ENCODE results near the gene HSPA1B.
A peak's percentile ranks its signal among the peaks of the same experiment; 100 is the strongest.
"Not testable (repeated sequence)": the region's sequence is repeated elsewhere in the genome, so short reads cannot be mapped to it uniquely, and the experiment has no call there.

Gene HSPA1B

DNA sequence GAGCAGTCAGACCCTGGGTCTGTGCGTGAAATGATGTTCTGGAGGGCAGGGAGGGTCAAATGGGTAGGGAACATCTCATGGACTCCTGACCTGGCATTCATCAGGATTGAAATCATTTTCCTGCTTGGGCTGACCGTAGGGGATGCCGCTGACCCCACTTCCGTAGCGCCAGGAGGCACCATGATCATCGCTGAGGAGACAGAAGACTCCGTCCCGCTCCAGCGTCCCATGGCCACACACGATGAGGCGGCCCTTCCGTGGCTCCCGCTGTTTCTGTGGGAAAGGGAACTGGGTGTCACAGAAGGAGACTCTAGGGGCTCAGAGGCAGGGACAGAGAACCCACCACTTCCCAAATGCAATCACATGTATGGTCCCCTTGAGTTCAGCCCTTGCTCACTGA is 32.8 kb downstream of the HSPA1B start:
- no peak for DNase-seq

DNA sequence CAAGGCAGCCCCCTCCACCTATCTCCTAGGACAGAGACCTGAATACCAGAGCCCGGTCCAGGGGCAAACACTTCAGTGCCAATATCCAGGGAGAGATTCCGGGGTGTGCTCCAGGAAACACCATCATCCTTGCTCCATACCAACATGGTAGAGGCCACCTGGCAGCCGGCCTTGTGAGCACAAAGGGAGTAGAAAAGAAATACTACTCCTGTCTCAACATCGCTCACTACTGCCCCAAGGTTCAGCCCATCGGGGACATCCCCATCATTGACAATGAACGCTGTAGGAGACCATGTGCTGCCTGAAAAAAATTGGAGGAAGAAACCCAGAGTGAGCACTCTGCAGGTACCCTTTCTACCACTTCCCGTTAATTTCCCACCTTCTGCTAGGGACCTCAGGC is 33.6 kb downstream of the HSPA1B start:
- no peak for DNase-seq

DNA sequence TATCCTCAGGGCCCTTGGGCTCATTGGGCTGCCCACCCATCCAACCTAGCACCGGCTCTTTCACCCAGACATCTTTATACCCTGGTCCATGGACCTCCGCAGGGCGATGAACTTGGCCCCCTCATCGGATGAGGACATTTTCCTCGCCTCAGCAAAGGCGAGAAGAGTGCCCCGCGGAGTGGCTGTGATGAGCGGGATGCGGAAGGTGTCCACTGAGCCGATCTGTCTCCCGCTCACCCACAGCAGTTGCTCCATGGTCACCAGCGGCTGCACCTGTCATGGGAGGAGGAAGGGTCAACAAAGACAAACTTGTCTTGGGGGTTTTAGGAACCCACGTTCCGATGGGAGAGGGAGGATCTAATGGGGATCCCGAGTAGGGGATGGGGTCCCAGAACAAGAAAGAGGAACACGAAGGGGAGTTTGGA is 34.4 kb downstream of the HSPA1B start:
- DNase-seq = no peak

DNA sequence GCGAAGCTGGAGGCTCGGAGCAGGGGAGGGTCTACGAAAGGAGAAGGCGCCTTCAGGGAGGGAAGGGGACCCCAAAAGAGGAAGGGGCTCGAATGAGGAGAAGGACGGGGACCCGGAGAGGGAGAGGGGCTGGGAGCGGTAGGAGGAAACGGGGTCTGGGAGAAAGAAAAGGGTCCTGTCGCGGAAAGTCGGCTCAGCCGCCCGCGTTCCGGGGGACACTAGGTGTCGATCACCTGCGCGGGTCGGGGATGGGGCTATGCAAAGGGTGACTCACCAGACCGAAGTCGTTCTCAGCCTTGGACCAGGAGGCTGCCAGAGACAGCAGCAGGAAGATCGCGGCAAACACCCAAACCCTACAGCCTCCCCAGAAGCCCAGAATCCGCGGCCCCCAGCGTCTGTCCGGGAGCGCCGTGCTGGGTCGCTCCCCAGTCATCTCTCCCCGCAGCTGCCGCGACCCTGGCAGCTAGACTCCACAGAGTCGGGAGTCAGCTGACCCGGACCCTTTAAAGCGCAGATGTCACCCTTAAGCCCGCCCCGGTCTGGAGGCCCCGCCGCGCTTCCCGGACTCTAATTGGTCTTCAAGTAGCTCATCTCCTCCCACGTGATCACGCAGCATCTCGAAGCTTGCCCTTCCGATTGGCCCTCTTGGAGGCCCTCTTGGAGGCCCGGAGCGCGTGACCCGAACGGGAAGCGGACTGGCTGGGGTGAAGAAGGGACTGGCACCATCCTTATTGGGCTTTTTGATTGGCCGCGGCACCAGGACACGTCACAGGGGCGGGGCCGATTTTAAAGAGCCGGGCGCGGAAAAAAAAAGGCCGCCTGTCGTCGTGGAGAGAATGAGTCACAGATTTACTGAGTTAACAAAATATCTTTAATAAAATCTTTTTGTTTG is 35.1 kb downstream of the HSPA1B start, which contains the start of gene NEU1:
Gene NEU1, minus strand, starts transcription at position 478 of the 892 bp plus-strand sequence. Its CDS starts 45 bp downstream, at position 433.
- DNase-seq = peak; percentile 99 to 100 (median 100)

DNA sequence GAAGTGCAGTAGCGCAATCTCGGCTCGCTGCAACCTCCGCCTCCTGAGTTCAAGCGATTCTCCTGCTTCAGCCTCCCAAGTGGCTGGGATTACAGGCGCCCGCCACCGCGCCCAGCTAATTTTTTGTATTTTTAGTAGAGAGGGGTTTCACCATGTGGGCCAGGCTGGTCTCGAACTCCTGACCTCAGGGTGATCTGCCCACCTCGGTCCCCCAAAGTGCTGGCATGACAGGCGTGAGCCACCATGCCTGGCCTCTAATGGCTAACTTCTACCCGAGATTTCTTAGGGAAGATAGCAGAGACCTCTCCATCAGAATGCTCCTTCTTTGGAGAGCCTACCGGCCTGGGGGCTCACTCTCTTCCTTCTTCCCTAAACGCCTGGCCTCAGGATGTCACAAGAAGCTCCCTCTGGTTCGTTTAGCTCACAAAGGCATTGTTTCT is 36.6 kb downstream of the HSPA1B start:
- not testable (repeated sequence) for DNase-seq

DNA sequence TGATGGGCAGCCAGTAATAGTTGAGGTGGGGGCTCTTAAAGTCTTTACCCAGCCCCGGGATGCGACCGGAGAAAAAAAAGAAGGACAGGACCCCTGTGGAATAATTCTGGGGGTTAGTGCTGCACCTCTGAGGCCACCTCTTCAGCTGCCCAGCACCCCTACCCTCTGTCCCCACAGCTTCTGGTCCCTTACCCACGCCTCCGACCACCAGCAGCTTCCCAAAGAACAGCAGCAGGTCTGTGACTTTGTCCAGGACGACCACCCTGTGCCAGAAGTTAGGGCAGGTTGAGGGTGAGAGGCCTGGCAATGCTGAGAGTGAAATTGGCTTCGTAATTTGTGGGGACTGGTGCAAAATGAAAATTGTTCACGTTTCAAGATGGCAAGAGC is 37.3 kb downstream of the HSPA1B start:
- no peak for DNase-seq

DNA sequence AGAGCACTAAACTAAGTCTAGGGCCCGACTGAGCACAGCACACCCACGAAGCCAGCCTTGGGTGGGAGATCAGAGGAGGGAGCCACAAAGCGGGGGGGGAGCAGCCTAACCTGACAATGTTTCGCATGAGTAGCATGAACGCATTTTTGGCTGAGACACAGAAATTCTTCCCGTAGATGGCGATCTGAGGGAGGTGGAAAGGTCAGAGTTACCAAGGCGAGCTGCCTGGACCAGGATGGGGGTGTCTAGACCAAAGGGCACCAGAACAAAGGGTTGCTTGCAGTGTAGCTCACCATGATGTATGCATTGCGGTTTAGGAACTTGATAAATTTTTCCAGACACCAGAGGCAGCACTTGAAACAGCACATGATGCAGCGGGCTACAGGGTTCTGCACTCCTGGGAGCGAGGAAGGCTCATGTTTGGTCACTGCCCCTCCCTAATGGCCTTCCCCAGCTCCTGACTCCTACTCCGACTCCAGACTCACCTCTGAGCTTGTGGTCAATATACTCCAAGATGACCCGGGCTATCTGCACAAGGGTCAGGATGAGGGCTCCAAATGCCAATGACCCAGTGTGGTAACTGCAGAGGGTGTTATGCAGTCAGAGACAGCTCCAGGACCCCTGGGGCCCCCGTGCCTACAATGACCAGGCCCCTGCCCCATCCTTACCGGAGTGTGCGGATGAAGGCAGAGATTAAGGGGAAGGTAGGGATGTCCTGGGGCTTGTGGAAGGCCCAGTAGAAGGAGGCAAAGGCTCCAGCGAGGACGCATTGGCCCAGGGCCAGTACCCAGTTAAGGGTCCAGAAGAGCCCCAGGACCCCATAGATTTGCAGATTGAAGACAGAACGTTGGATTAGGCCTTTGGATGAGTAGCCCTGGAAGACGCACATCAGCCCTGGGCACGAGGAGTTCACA is 37.9 kb downstream of the HSPA1B start:
- no peak for DNase-seq

DNA sequence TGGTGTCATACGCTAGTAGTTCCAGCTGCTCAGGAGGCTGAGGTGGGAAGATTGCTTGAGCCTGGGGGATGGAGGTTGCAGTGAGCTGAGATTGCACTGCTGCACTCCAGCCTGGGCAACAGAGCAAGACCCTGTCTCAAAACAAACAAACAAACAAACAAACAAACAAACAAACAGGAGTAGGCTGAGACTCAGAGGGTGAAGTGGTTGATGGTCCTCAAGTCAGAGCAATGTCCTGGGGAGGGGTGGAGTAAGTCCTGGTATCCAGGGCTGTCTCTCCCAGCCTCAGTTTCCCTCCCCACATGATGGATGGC is 41.1 kb downstream of the HSPA1B start:
- DNase-seq = not testable (repeated sequence)

DNA sequence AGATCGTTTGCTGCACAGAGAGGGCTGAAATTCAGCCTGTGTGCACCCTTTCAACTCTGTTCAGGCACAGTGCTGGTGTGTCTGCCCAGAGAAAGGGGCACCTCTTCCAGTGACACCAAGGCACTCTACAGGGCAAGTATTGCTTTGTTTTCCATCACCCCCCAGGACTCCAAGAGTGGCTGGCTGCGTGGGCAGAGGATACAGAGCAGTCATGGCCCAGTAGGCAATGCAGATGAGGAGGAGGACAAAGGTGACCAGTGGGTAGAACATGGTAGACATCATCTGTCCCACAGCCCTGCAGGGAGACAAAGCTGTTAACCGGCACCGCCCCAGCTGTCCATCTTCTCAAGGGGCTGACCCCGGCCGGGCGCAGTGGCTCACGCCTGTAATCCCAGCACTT is 41.8 kb downstream of the HSPA1B start:
- no peak for DNase-seq

DNA sequence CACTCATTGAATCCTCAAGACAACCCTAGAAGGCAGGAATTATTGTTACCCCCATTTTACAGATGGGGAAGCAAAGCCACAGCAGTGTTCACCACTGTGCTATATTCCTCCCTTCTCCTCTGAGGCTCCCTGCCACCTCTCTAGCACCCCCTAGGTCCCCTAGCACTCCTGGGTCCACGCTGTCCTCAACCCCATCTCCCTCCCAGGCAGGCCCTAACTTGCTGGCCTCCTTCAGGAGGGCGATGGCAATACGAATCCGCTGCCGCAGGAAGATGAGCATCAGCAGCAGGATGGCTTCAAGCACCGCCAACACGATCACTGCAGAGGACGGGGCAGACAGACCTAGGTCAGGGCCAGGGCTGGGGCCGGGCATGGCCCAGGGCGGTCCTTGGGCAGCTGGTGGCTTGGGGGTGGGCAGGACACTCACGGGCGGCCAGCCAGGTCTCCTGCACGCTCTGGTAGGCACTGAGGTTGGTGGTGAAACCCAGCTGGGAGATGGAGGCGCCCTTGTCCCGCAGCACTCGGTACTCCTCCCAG is 42.9 kb downstream of the HSPA1B start:
- no peak for DNase-seq

DNA sequence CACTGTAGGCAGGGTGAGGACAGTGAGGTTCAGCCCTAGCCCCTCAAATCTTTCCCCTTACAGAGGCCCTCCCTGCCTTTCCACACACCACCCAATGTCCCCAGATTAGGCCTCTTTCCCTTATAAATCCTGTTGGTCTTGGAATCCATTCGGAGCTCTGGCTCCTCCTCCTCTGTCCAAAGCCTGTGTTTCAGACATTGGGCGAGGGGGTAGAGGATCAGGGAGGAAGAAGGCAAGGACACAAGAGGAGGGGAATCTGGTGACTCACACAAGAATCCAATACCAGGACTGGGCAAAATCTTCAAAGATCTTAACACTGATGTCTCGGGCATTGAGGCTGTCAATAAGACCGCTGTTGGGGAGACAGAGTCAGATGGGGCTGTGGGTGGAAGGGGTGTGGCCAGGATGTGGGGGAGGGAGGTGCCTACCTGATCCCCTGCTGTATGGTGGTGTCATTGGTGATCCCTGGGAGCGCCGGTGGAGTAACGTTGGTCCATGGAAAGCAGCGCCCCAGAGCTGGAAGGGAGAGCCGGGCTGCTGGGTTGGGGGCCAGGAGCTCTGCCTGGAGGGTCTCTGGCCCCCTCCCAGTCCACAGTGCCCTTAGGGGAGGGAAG is 43.6 kb downstream of the HSPA1B start:
- DNase-seq = no peak

DNA sequence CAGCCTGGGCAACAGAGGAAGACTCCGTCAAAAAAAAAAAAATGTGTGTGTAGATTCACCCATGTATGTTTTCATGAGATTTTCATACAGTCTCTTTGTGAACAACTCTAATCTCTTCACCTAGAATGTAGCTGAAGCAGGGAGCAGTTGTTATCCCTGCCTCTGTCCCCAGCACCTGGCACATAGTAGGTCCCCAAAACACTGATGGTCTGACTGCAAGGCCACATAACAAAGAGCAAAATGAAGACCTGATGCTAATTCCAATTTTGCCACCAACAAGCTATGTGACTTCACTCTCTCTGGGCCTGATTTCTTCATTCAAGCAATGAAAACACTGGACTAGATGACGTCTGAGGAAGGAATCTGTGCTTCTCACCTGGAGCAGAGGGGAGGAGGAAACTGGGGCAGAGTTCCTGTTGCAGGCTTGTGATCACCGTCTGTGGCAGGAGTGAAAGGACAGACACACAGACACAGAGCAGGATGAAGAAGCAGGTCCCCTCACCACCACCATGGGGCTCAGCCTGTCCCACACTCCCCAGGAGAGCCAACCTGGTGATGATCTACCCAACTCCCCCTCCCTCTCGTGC is 46.6 kb downstream of the HSPA1B start:
- no peak for DNase-seq

DNA sequence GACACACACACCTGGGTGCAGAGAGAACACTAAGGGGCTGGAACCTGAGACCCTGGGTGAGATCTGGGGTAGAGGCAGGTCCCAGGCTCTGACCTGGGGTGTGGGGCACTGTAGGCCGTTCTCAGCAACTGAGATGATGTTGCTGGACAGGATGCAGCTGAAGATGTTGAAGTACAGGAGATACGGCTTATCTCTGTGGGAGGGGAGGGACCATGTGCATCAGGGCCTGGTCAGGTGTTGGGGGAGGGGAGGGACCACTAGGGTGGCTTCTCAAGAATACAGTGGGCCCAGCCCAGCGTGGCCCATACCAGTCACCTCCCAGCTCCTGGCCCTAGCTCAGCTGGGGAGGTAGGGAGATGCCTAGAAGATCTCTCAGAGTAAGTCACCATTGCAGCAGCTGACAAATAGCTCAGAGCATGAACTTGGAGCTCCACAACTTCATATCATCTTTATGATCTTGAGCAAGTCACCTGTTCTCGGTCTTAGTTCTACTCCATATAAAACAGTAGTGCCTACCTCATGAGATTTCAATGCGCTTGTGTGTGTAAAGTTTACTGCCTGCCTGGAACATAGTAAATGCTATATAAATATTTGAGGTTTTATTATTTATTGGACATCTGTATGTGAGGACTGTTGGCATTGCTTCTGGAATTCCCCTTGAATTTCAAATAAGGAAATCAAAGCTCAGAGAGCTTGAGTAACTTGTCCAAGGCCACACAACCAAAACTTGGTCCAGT is 47.5 kb downstream of the HSPA1B start:
- DNase-seq = no peak

DNA sequence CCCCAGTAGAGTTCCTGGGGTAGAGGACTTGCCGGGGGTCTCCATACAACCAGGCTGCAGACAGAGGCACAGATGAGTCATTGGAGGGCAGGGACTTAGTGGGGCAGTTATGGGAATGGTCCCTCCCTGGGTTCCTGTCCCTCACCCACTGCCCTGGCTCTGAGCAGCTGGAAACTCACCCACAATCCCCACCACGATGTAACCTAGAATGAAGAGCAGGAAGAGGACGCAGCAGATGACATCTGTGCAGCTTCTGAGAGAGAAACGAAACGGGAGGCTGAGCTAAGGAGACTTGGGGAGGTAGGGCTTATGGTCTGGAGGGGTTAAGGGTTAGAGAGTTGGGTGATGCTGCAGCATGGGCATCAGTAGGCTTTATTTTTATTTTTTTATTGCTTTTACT is 48.3 kb downstream of the HSPA1B start:
- no peak for DNase-seq

DNA sequence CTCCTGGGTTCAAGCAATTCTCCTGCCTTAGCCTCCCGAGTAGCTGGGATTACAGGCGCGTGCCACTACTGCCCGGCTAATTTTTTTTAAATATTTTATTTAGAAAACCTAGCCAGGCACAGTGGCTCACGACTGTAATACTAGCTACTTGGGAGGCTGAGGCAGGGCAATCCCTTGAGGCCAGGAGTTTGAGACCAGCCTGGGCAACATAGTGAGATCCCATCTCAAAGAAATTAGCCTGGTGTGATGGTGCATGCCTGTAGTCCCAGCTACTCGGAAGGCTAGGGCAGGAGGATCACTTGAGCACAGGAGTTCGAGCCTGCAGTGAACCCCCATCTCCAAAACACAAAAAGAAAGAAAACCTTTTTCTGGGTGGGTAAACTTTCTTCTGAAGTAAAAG is 48.8 kb downstream of the HSPA1B start:
- DNase-seq = no peak

DNA sequence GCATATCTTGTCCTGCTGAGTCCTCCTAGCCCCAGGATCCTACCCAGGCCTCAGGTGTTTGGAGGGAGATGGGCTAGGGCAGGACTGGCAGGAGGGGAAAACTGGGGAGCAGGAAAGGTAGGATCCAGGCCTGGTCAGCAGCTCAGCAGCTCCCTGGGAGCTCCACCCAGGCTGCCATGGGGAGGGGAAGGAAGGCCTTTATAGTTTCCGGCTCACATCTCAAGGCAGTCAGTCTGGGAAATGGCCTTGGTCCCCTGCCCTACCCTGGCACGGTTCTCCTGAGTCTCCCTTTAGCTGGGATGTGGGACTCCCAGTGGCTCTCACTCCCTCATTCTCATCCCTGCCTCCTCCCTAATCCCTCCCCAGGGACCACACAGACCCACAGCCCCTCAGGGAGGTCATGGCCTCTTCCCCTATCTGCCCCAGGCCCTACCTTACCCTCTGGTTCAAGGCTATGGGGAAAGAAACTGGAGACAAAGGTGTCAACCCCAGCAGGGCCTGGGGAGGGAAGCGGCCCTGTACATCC is 49.6 kb downstream of the HSPA1B start:
- DNase-seq = no peak

DNA sequence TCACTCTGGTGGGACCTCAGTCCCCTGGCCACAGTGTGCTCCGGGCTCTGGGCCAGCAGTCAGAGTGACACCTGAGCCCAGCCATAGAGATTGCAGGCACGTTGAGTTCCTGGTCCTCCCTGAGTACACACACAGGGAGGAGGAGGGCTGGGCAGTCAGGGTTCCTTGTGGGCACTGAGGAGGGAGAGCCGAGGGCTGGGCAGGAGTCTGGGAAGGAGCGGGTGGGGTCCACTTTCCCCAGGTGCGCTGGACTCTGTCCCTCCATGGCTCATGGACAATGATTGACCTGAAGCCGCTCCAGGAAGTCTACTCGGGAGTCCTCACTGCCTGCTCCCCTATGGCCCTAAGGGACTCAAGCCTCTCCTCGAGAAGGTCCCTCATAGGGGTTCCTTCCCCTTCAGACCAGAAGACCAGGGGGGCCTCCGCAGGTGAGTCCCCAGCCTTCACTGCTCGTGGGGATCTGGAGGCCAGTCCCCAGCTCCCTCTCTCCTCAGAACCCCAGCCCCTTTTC is 50.2 kb downstream of the HSPA1B start:
- DNase-seq = no peak

DNA sequence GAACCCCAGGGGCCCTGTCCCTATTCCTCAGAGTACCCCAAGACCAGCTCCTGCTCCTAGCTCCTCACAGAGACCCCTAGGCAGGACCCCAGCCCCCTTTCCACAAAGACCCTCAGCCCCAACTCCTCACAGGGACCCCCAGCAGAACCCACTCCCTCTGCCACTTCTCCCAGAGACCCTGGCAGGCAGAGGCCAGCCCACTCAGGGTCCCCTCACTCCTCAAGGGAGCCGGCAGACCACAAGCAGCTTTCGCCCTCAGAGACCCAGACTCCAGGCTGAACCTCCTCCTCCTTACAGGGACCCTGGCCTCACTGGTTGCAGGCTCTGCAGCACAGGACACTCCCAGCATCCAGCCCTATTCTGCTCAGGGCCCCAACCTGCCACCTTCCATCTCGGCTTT is 50.7 kb downstream of the HSPA1B start:
- no peak for DNase-seq

DNA sequence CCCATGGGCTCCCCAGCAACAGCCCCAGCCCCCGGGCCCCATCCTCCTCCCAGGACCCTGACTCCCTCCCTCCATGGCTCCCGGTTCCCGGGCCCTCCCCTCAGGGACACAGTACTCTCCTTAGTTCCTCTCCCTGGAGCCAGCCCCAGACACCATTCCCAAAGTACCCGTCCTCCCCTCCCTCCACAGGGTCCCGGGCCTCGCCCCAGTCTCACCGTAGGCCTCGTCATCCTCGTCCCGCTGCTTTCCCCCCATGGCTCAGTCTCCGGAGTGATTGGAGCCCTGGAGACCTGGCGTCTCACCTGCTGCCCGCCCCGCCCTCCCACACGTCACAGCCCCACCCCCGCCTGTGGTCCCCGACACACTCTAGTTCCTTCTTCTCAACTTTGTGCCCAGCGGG is 51.2 kb downstream of the HSPA1B start, which contains the start of gene SLC44A4:
Gene SLC44A4, minus strand, starts transcription at position 272 of the 400 bp plus-strand sequence. Its CDS starts 17 bp downstream, at position 255.
- no peak for DNase-seq

DNA sequence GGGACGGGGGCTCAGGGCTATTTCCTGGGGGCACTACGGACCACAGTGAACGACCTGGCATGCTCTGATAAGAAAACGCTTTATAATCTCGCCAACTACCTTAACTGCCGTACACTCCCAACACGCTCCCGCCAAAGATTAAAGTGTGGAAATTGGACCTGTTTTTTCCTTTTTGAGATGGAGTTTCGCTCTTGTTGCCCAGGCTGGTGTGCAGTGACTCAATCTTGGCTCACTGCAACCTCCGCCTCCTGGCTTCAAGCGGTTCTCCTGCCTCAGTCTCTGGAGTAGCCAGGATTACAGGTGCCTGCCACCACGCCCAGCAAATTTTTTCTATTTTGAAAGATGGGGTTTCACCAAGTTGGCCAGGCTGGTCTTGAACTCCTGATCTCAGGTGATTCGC is 51.6 kb downstream of the HSPA1B start:
- no peak for DNase-seq
